B cell (primary cell): ENCODE results near the gene PSMG3. TPM values are rescaled to one million over a fixed set of nuclear protein-coding genes. Genes with fewer than 3 reads are reported as not detected.

Source experiments
- ATAC-seq: fragments of 200-7000 bp; cut with Tn5 transposase; one replicate; pipeline ENCODE4 v1.10.0; 2021; ENCODE audit warnings: low read depth, mild to moderate bottlenecking, moderate number of reproducible peaks, moderate library complexity
- CTCF ChIA-PET: fragments of 350-600 bp; sonication (Branson Sonifier 250); formaldehyde crosslinking; loops from one replicate; lab custom pipeline; 2021; ENCODE audit warnings: antibody characterized with exemption, inconsistent platforms; lab: Charles Lee
- POLR2A ChIA-PET: fragments of 350-600 bp; sonication (Branson Sonifier 250); formaldehyde crosslinking; loops from one replicate; lab custom pipeline; 2021; ENCODE audit warnings: antibody characterized with exemption; lab: Charles Lee
- DNase-seq: peaks from one replicate; pipeline ENCODE4 v3.0.0; 2013
- H2AFZ ChIP-seq: 2 replicates; pipeline ENCODE4 v1.6.1; 2012; ENCODE audit warnings: mild to moderate bottlenecking, low read depth, low read length; ENCODE audit not compliant: insufficient read depth, poor library complexity, severe bottlenecking
- H3K27ac ChIP-seq, 2 donors: 1 replicate in 1 of 2; 2 replicates in 1 of 2; pipeline ENCODE4 v1.5.1; 2012 to 2013; ENCODE audit warnings: low read length in 2 of 2, mild to moderate bottlenecking in 2 of 2, moderate library complexity in 1 of 2
- H3K27me3 ChIP-seq, 4 experiments: fragments of 200-600 bp in 1 of 4; sonication (generic) in 1 of 4; replicated peaks in 1 of 4; 1 replicate in 2 of 4; 2 replicates in 2 of 4; pipeline versions ENCODE4 v1.6.1 to v1.7.0; 2013 to 2016; ENCODE audit warnings: low read length in 3 of 4, mild to moderate bottlenecking in 2 of 4, mixed read lengths in 1 of 4, moderate library complexity in 1 of 4; ENCODE audit not compliant: insufficient read depth in 4 of 4, control insufficient read depth in 3 of 4; ENCODE audit errors: control extremely low read depth in 1 of 4
- H3K36me3 ChIP-seq, 2 experiments: replicated peaks in 1 of 2; 1 replicate in 1 of 2; 2 replicates in 1 of 2; pipeline versions ENCODE4 v1.6.1 to v1.7.1; 2013; ENCODE audit warnings: low read length in 1 of 2; ENCODE audit not compliant: insufficient read depth in 2 of 2, control insufficient read depth in 1 of 2; ENCODE audit errors: control extremely low read depth in 1 of 2, extremely low read depth in 1 of 2
- H3K4me1 ChIP-seq, 2 donors: fragments of 200-600 bp in 1 of 2; sonication (generic) in 1 of 2; 1 replicate in 1 of 2; 2 replicates in 1 of 2; pipeline versions ENCODE4 v1.5.1 to v1.6.1; 2013 to 2017; ENCODE audit warnings: low read length in 2 of 2; ENCODE audit not compliant: control insufficient read depth in 2 of 2, insufficient read depth in 2 of 2
- H3K4me2 ChIP-seq: replicated peaks from 2 replicates; pipeline ENCODE3; 2012; ENCODE audit warnings: mild to moderate bottlenecking, low read depth, low read length; ENCODE audit not compliant: poor library complexity, severe bottlenecking
- H3K4me3 ChIP-seq, 5 experiments: fragments of 200-600 bp in 1 of 5; sonication (generic) in 1 of 5; 1 replicate in 3 of 5; 2 replicates in 2 of 5; pipeline versions ENCODE4 v1.5.1 to v1.7.0; 2011 to 2016; ENCODE audit warnings: low read length in 4 of 5, mild to moderate bottlenecking in 4 of 5, low read depth in 2 of 5, control low read depth in 1 of 5, moderate library complexity in 1 of 5; ENCODE audit not compliant: insufficient read depth in 1 of 5; ENCODE audit errors: control extremely low read depth in 1 of 5, extremely low read depth in 1 of 5
- H3K79me2 ChIP-seq: fragments of 200-600 bp; sonication (generic); one replicate; pipeline ENCODE4 v1.6.0; 2016; ENCODE audit warnings: low read length; ENCODE audit not compliant: control insufficient read depth, insufficient read depth
- H3K9ac ChIP-seq: fragments of 200-600 bp; sonication (generic); 2 replicates; pipeline ENCODE4 v1.6.1; 2017; ENCODE audit warnings: mild to moderate bottlenecking, low read length, moderate library complexity
- H3K9me3 ChIP-seq, 3 donors: one replicate each; pipeline versions ENCODE4 v1.6.1 to v1.7.1; 2013; ENCODE audit warnings: low read length in 2 of 3; ENCODE audit not compliant: control insufficient read depth in 2 of 3, insufficient read depth in 1 of 3; ENCODE audit errors: control extremely low read depth in 1 of 3
- H4K20me1 ChIP-seq: 2 replicates; pipeline ENCODE4 v1.6.0; 2012; ENCODE audit warnings: mild to moderate bottlenecking, low read length; ENCODE audit not compliant: insufficient read depth, control insufficient read depth, poor library complexity, severe bottlenecking
- H3K27ac Mint-ChIP-seq: one replicate; pipeline ENCODE4 v1.8.0; 2021; ENCODE audit warnings: mixed read lengths
- H3K27me3 Mint-ChIP-seq: one replicate; pipeline ENCODE4 v1.8.0; 2021; ENCODE audit warnings: mixed read lengths
- H3K4me1 Mint-ChIP-seq: one replicate; pipeline ENCODE4 v1.8.0; 2021; ENCODE audit warnings: mixed read lengths
- H3K4me3 Mint-ChIP-seq: one replicate; pipeline ENCODE4 v1.8.0; 2021; ENCODE audit warnings: mixed read lengths
- H3K9me3 Mint-ChIP-seq: one replicate; pipeline ENCODE4 v1.8.0; 2022; ENCODE audit warnings: mixed read lengths; ENCODE audit not compliant: insufficient read depth
- CTCF ChIP-seq: fragments of 200-600 bp; IDR thresholded peaks from one replicate; pipeline ENCODE4 v1.8.0; 2022; ENCODE audit warnings: antibody characterized with exemption, mild to moderate bottlenecking
- EZH2 ChIP-seq: IDR thresholded peaks from 2 replicates; pipeline ENCODE4 v1.6.1; 2012; ENCODE audit warnings: borderline replicate concordance, low read depth, mild to moderate bottlenecking, moderate library complexity, low read length; ENCODE audit not compliant: insufficient read depth, poor library complexity, severe bottlenecking
- WGBS: methylation state at CpG from one replicate; pipeline ENCODE4 v1.1.5; 2013; ENCODE audit warnings: missing lambda C conversion rate; ENCODE audit not compliant: insufficient coverage; 5-methylcytosine and 5-hydroxymethylcytosine counted together
- intact Hi-C: fragments of 100-400 bp; cut with micrococcal nuclease; formaldehyde crosslinking; loops from one replicate; pipeline ENCODE4 v1.10.0; 2022
- polyA plus RNA-seq: library from polyadenylated mRNA; depleted of rRNA; stranded (reverse); fragments of >200 nt; gene quantifications from 2 replicates; pipeline ENCODE4 v1.2.3, GENCODE V29; 2012
- total RNA-seq, 2 donors: library from RNA; stranded (reverse); fragments of 120-200 nt in 1 of 2; gene quantifications; 1 replicate in 1 of 2; 2 replicates in 1 of 2; pipeline versions ENCODE4 v1.2.3 to v1.2.4, GENCODE V29; 2013 to 2022

The PSMG3 gene
- total and polyA plus RNA-seq, 2 donors (not counting 1 experiment from before 2014, with no cell fraction given) = 27.4 to 75.7 TPM

- Histone ChIP-seq H3K79me2 (peaks cover 77% of the 10 kb centered on the region), H2AFZ (no peak overlapping the region), H3K4me2 (peak overlapping the region; percentile 97), H3K9ac (peak overlapping the region; percentile 72), H3K9me3 (no peaks in the 10 kb centered on the region), H3K4me1 (peaks cover 24 to 38% of the 10 kb centered on the region in 2 donors), H3K27ac (peak overlapping the region; percentile 78 to 84), H3K4me3 (peak overlapping the region; percentile 56 to 73 (median 61)), H4K20me1 (peaks cover 65% of the 10 kb centered on the region), H3K36me3 (peaks cover 0 to 20% of the 10 kb centered on the region in 2 experiments), H3K27me3 (no peaks in the 10 kb centered on the region)
- H3K9me3 Mint-ChIP-seq = no peaks in the 10 kb centered on the region
- peak; percentile 55 for DNase-seq
- peaks cover 30% of the 10 kb centered on the region for H3K4me1 Mint-ChIP-seq
- CTCF ChIA-PET = interaction anchor here (0.7 to 2.0 kb wide), 3 partner anchors 14 to 26 kb away, joined by 3 to 10 read pairs (median 3); no protein-coding TSS in a partner anchor
- 4% methylated on average over 33 of the region's 36 CpGs for WGBS
- intact Hi-C loops = no loop called here
- POLR2A ChIA-PET = interaction anchor here (1.5 kb wide), 1 partner anchor 23 kb away, joined by 3 read pairs; the partner anchor contains the start of gene TMEM184A
- H3K4me3 Mint-ChIP-seq = peak overlapping the region; percentile 92
- H3K27ac Mint-ChIP-seq = peak overlapping the region; percentile 94
- no peaks in the 10 kb centered on the region for H3K27me3 Mint-ChIP-seq
- peak; percentile 36 for ATAC-seq
- TF ChIP-seq CTCF (no peak), EZH2 (no peak)
Observed at GRCh38 chr7:1532456-1533254, 37.2 kb downstream of the PSMG3 start.
